Neural progenitor cell (in vitro differentiated cells): ENCODE data around the gene TF.

Experiments used
- EZH2phosphoT487 ChIP-seq: fragments of 200-600 bp; sonication (generic); IDR thresholded peaks from 2 replicates; pipeline ENCODE4 v1.6.1; 2017; ENCODE audit warnings: antibody characterized with exemption
- TF ChIP-seq, protein P1 (sequence below): fragments of 200-600 bp; sonication (generic); IDR thresholded peaks from 2 replicates; pipeline ENCODE4 v1.5.1; 2017; ENCODE audit warnings: antibody characterized with exemption, mild to moderate bottlenecking

DNA sequence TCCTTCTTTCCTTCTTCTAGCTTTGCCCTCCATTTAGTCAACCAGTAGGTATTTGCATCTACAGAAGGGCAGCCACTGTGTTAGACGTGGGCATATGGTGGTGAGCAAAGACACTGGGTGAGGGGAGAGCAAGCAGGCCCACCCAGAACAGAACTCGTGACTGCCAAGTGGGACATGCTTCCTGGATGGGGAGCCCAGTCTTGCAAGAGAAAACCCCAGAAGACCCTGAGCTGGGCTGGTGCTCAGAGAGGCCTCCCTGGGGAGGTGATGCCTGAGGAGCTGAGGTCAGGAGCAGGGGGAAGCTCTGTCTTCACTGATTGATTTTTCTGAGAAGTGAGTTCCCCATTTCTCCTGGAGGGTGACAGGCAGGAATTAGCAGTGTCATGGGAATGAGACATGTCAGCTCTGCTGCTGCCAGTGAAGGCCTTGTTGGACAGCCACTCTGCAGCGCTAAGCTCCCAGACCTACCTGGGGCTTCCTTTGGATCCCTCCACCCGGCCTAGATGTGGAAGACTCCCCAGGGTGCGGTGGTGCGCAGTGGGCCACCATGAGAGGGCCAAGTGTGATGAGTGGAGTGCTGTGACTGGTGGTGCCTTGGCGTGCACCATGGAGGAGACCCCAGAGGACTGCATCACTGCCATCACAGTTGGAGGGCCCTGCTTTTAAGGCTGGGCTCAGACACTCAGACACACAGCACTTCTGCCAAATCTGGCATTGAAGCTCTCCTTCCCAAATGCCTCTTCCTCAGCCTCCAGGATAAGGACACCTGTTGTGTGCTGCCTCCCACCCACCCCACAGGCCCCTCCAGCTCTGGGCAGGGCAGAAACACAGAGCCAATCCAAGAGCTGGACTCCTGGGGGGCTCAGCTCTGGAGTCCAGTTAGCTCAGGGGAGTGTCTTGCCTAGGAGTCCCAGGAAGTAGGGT is 44.5 kb upstream of the TF start:
- TF ChIP-seq, protein P1, sequence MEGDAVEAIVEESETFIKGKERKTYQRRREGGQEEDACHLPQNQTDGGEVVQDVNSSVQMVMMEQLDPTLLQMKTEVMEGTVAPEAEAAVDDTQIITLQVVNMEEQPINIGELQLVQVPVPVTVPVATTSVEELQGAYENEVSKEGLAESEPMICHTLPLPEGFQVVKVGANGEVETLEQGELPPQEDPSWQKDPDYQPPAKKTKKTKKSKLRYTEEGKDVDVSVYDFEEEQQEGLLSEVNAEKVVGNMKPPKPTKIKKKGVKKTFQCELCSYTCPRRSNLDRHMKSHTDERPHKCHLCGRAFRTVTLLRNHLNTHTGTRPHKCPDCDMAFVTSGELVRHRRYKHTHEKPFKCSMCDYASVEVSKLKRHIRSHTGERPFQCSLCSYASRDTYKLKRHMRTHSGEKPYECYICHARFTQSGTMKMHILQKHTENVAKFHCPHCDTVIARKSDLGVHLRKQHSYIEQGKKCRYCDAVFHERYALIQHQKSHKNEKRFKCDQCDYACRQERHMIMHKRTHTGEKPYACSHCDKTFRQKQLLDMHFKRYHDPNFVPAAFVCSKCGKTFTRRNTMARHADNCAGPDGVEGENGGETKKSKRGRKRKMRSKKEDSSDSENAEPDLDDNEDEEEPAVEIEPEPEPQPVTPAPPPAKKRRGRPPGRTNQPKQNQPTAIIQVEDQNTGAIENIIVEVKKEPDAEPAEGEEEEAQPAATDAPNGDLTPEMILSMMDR, result no peak
- no peak for TF ChIP-seq EZH2phosphoT487
